ENCODE results near the gene MOB4.

DNA sequence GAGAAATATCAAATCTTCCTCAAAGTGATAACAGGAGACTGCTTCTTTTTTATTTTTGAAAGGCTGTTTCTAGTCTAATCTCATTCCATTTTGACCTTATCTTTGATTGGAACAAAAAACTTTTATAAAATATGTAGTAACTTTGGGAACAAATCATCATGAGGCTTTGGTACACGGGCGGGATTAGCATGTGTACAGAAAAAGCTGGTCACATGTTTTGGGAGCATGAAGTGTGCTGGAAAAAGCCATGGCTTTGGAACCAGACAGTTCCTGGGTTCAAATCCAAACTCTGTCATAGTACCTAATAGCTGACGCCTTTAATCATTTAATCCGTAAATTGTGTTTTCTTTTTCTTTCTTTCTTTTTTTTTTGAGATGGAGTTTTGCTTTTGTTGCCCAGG, 81.3 kb downstream of the MOB4 start:
- TF ChIP-seq, protein P1, sequence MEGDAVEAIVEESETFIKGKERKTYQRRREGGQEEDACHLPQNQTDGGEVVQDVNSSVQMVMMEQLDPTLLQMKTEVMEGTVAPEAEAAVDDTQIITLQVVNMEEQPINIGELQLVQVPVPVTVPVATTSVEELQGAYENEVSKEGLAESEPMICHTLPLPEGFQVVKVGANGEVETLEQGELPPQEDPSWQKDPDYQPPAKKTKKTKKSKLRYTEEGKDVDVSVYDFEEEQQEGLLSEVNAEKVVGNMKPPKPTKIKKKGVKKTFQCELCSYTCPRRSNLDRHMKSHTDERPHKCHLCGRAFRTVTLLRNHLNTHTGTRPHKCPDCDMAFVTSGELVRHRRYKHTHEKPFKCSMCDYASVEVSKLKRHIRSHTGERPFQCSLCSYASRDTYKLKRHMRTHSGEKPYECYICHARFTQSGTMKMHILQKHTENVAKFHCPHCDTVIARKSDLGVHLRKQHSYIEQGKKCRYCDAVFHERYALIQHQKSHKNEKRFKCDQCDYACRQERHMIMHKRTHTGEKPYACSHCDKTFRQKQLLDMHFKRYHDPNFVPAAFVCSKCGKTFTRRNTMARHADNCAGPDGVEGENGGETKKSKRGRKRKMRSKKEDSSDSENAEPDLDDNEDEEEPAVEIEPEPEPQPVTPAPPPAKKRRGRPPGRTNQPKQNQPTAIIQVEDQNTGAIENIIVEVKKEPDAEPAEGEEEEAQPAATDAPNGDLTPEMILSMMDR (IDR thresholded peaks at IDR 0.05): no peak
- no peak for TF ChIP-seq RFX5 (IDR thresholded peaks at IDR 0.05; ENCODE audit: low read length)
- TF ChIP-seq TCF12 (IDR thresholded peaks at IDR 0.05): no peak
- TF ChIP-seq CHD2 (IDR thresholded peaks at IDR 0.05; ENCODE audit: low read length, partially characterized antibody): no peak
- TF ChIP-seq EP300 (IDR thresholded peaks at IDR 0.05; ENCODE audit: borderline replicate concordance in 1 of 2, low read depth in 1 of 2, low read length in 1 of 2): no peak
- TF ChIP-seq JUND (IDR thresholded peaks at IDR 0.05): no peak
- TF ChIP-seq FOXM1 (IDR thresholded peaks at IDR 0.05; ENCODE audit: low read depth): no peak
- no peak for TF ChIP-seq REST (IDR thresholded peaks at IDR 0.05; ENCODE audit: low read depth, low read length)
- TF ChIP-seq TAF1 (IDR thresholded peaks at IDR 0.05; ENCODE audit: borderline replicate concordance, low read depth, low read length): no peak
- no peak for TF ChIP-seq ZBTB33 (IDR thresholded peaks at IDR 0.05; ENCODE audit: borderline replicate concordance, low read depth)
